HG03066 (cell line): Measurements from ENCODE around the gene PDE9A.
"Not testable (repeated sequence)": the region's sequence is repeated elsewhere in the genome, so short reads cannot be mapped to it uniquely, and the experiment has no call there.

ENCODE experiments used
- ATAC-seq: cut with Tn5 transposase; IDR thresholded peaks from one replicate; pipeline ENCODE4 v1.9.1; 2021; ENCODE audit warnings: low read depth; ENCODE audit not compliant: unreplicated experiment

PDE9A gene

GRCh38 chr21:42784896-42785451, 131.6 kb downstream of the PDE9A start:
- ATAC-seq, result no peak

- no peak for ATAC-seq
Observed at GRCh38 chr21:42785666-42786427, 132.4 kb downstream of the PDE9A start.

GRCh38 chr21:42786884-42787283, 133.5 kb downstream of the PDE9A start:
- no peak for ATAC-seq

GRCh38 chr21:42787613-42788012, 134.2 kb downstream of the PDE9A start:
- ATAC-seq, result no peak

- no peak for ATAC-seq
Observed at GRCh38 chr21:42790520-42791065, 137.2 kb downstream of the PDE9A start.

- no peak for ATAC-seq
Observed at GRCh38 chr21:42793774-42794173, 140.4 kb downstream of the PDE9A start.

GRCh38 chr21:42794551-42794950, 141.1 kb downstream of the PDE9A start:
- ATAC-seq, result no peak

GRCh38 chr21:42796327-42797062, 143.1 kb downstream of the PDE9A start:
- no peak for ATAC-seq

- ATAC-seq, result no peak
Observed at GRCh38 chr21:42797522-42797921, 144.1 kb downstream of the PDE9A start.

- no peak for ATAC-seq
Observed at GRCh38 chr21:42798106-42798505, 144.7 kb downstream of the PDE9A start.

- ATAC-seq, result no peak
Observed at GRCh38 chr21:42799516-42799915, 146.1 kb downstream of the PDE9A start.

- ATAC-seq, result no peak
Observed at GRCh38 chr21:42799948-42800347, 146.5 kb downstream of the PDE9A start.

GRCh38 chr21:42801616-42802015, 148.2 kb downstream of the PDE9A start:
- ATAC-seq, result not testable (repeated sequence)

GRCh38 chr21:42806509-42807140, 153.2 kb downstream of the PDE9A start:
- no peak for ATAC-seq

- ATAC-seq, result not testable (repeated sequence)
Observed at GRCh38 chr21:42807293-42807895, 154.0 kb downstream of the PDE9A start.

GRCh38 chr21:42807938-42808613, 154.7 kb downstream of the PDE9A start:
- ATAC-seq, result no peak

- no peak for ATAC-seq
Observed at GRCh38 chr21:42809171-42809570, 155.8 kb downstream of the PDE9A start.

- ATAC-seq, result no peak
Observed at GRCh38 chr21:42809577-42810475, 156.4 kb downstream of the PDE9A start.

GRCh38 chr21:42811960-42812359, 158.5 kb downstream of the PDE9A start:
- no peak for ATAC-seq
